H54 (cell line): ENCODE results near the gene GARNL3.

ENCODE experiments used
- DNase-seq: peaks from one replicate; pipeline ENCODE4 v3.0.0; 2011; ENCODE audit warnings: low spot score, mixed read lengths; ENCODE audit not compliant: insufficient read length
- FAIRE-seq: peaks from 3 replicates; lab custom pipeline; 2011; peaks lifted over from hg19 to GRCh38; lab: Jason Lieb, UNC
- POLR2A ChIP-seq: IDR thresholded peaks from 2 replicates; pipeline ENCODE4 v1.6.1; 2011; ENCODE audit warnings: low read depth, mild to moderate bottlenecking, low read length

Gene GARNL3

DNA sequence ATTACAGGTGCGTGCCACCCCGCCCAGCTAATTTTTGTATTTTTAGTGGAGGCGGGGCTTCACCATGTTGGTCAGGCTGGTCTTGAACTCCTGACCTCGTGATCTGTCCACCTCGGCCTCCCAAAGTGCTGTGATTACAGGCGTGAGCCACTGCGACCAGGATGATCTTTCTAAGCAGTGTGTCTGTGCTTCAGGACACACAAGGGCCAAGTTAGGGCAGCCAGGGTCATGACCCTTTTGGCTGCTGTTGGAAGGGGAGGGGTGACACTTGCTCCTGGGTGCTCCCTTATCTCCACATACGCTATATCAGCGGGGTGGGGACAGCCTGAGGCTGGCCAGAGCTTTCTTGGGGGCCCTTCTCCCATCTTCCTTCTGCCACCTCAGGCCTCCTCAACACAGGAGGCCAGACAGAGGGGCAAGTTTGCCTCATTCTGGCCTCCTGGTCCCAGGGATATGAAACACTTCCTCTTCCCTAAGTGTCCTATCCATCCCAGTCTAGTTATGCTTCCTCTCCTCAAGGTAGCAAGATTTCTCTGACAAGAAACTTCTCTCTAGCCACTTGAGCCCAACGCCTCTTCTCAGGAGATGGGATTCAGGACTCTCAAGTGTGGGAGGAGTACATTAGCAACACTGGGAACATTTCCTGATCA lies 157.7 kb downstream of the GARNL3 start:
- FAIRE-seq (no peak), DNase-seq (no peak)
- TF ChIP-seq POLR2A, result no peak

DNA sequence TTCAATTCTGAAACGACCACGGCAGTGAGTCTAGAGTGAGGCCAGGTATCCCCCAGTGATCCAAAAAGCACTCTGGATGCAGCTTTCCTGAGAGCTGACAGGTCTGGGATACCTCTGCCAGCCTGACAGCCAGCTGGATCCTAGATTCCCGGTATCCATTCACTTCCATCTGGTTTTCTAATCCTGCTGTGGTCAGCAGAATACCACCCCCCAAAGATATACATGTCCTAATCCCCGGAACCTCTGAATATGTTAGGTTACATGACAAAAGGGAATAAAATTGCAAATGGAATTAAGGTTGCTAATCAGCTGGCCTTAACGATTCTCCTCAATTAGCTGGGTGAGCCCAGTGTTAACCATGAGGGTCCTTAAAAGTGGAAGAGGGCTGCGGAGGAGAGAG lies 158.2 kb downstream of the GARNL3 start:
- DNase-seq (no peak), FAIRE-seq (no peak)
- TF ChIP-seq POLR2A, result no peak

DNA sequence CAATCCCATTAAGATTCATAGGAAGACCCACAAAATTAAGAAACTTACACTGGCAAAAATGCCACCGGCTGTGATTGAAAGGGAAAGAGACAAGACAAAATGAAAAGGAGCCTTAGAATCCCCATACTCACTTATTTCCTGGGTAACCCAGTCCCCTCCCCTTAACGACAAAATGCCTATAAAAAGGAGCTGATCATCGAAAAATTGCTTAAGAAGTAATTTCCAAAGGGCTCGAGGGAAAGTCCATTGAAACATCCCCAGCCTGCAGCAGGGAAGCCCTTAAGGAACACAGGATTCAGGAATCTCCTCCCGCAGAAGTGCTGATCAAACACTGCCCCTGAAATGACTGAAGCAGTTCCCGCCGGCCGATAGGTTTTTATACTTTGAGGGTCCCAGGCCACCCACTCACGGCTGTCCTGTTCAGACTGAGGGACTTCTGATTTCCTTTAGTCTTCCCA lies 158.9 kb downstream of the GARNL3 start:
- no peak for FAIRE-seq
- peak; percentile 67 for DNase-seq
- no peak for TF ChIP-seq POLR2A

DNA sequence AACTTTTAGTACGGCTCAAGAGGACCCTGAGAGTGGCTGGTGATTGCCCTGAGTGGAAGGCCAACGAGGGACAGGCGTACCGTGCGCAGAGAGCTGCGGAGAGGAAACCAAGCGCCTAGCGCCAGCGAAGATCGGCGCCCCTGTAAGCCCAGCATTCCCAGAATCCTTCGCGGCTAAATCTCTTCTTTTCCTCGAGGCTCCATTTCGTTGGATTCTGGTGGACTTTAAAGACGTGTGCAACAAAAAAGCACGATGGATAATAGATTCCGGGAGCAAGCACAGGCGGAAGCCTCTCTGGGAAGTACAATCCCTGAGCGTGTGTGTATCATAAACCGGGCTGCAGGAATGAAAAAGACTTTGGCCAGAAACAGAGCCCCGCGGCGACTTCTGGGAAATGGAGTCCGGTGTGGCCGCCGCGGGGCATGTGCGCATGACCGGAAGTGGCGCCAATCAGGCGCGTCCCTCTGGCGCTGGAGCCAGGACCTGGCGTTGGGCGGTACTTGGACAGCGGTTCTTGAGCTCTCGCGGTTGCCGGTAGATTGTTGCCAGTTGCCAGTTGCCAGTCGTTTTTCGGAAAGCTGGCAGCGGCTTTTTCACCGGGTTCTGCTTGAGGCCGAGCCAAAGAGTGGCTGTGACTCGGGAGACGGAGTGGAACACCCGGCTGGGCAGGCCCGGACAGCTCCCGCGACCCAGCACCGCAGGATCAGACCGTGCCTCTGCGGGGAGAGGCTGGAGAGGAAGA lies 159.5 kb downstream of the GARNL3 start, which contains the start of gene ZNF79:
Gene ZNF79, plus strand, starts transcription at position 449 of the 742 bp plus-strand sequence. CDS start 406 bp downstream, outside the sequence.
- TF ChIP-seq POLR2A, result peak; percentile 90

DNA sequence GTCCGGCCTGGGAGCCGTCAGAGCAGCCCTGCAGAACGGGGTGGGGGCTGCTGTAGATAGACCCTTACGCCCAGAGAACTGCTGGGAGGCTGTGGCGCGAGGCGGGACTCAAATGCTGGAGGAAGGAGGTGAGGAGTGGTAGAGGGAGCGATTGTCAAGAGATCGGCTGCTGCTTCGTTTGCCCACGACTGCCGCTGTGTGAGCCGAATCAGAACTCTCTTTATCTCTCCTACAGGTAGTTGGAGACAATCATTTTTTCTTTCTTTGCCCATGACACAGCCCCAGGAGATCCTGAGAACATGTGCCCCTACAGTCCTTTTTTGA lies 160.1 kb downstream of the GARNL3 start:
- FAIRE-seq, result no peak
- no peak for TF ChIP-seq POLR2A
- no peak for DNase-seq

More for the DNA sequence above, 159.5 kb downstream of the GARNL3 start, which contains the start of gene ZNF79:
- DNase-seq (peak; percentile 99), FAIRE-seq (peak; percentile 86)

DNA sequence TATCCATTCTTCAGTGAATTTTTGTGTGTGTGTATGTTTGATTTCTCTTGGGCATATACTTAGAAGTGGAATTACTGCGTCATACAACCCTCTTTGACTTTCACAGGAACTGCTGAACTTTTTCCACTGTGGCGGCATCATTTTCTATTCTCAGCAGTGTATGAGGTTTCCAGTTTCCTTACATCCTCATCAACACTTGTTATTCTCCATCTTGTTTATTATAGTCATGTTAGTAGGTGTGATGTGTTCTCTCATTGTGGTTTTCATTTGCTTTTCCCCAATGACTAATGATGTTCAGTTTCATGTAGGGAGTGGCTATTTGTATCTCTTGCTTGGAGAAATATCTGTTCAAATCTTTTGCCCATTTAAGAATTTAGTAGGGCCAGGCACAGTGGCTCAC lies 162.2 kb downstream of the GARNL3 start:
- FAIRE-seq (no peak), DNase-seq (no peak)
- TF ChIP-seq POLR2A, result no peak

DNA sequence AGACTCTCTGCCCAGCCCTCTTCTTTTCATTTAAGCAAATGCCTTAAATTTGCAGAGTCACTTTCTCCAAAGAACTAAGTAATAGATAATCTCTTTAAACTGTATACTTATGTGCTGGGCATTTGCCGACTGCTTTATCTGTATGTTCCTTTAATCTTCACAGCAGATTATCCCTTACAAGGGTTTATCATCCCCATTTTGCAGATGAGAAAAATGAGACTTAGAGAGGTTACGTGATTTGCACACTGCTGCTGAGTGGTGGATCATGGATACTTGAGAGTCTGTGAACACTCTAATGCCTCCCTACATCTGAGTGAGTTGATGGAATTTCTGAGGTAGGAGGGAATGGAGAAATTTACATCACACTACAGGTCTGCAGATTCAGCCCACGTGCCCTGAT lies 163.8 kb downstream of the GARNL3 start:
- FAIRE-seq, result no peak
- no peak for TF ChIP-seq POLR2A
- no peak for DNase-seq

DNA sequence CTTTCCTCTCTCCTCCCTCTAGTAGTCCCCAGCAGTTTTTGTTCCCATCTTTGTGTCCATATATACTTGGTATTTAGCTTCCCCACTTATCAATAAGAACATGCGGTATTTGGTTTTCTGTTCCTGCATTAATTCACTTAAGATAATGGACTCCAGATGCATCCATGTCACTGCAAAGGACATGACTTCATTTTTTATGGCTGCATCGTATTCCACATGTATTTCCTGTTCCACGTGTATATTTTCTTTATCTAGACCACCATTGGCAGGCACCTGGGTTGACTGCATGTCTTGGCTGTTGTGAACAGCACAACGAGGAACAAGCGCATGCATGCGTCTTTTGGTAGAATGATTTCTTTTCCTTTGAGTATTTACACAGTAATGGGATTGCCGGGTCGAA lies 165.8 kb downstream of the GARNL3 start:
- DNase-seq (no peak), FAIRE-seq (no peak)
- TF ChIP-seq POLR2A, result no peak

DNA sequence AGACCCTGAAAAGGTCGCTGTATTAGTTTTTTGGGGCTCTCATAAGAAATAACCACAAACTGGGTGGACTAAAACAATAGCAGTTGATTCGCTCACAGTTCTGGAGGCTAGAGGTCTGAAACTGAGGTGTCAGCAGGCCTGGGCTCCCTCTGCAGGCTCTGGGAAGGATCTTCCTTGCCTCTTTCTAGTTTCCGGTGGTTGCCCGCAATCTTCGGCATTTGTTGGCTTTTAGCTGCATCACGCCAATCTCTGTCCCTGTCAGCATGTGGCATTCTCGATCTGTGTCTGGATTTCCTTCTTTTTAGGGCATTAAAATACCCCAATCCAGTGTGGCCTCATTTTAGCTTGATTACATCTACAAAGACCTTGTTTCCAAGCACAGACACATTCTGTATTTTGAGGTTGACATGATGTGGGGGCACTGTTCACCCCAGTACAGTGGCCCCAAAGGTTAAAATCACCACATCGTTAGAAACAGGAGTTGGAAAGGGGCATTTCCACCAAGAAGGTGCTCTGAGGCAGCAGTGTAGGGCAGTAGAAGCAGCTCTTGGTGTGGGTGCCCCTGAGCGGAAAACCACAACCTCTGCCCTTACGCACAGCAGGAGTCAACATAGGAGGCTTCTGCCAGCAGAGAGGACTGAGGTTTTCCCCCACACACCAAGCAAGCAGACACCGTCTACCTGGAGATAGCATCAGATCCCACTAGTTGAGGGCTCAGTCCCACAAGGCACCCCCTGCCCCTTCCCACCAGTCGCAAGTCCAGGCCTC lies 173.1 kb downstream of the GARNL3 start:
- FAIRE-seq, result no peak

DNA sequence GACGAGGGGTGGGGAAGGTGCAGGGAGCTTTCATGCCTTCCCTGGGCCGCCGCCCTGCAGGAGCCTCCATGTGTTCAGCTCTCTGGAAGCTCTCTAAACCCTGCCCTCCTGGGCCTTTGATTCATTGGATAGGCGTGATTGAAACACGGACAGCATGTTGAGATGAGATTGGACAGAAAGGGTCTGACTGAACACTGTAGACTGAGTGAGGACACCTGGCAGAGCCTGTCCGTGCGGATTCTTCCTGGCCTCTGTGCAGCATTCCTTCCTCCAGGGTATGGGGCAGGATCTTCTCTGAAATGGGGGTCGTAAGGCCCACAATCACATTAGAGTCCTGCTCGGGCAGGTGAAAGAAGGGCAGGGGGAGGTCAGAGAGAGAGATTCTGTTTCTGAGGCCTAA lies 173.8 kb downstream of the GARNL3 start:
- FAIRE-seq (no peak), DNase-seq (no peak)
- TF ChIP-seq POLR2A, result no peak

More for the DNA sequence above, 173.1 kb downstream of the GARNL3 start:
- DNase-seq, result no peak
- no peak for TF ChIP-seq POLR2A
